Loucy (cell line): ENCODE results near the gene ZNF474.

Source experiments
- H2AFZ ChIP-seq: fragments of 200-600 bp; sonication (generic); 2 replicates; pipeline ENCODE4 v1.6.0; 2016; ENCODE audit warnings: antibody characterized with exemption, mild to moderate bottlenecking, low read length, moderate library complexity
- H3F3A ChIP-seq: fragments of 200-600 bp; 2 replicates; pipeline ENCODE4 v1.6.0; 2016; ENCODE audit warnings: antibody characterized with exemption, low read depth, mild to moderate bottlenecking
- H3K27me3 ChIP-seq: fragments of 200-600 bp; sonication (generic); 2 replicates; pipeline ENCODE4 v1.6.1; 2014; ENCODE audit warnings: low read length, mild to moderate bottlenecking; ENCODE audit not compliant: insufficient read depth, poor library complexity, severe bottlenecking
- H3K36me3 ChIP-seq: fragments of 200-600 bp; sonication (generic); 2 replicates; pipeline ENCODE4 v1.6.1; 2016; ENCODE audit warnings: low read length; ENCODE audit not compliant: insufficient read depth
- H3K4me1 ChIP-seq: fragments of 200-600 bp; sonication (generic); 2 replicates; pipeline ENCODE4 v1.5.1; 2014; ENCODE audit warnings: low read length, mild to moderate bottlenecking; ENCODE audit not compliant: insufficient read depth, poor library complexity, severe bottlenecking
- H3K4me2 ChIP-seq: fragments of 200-600 bp; sonication (generic); 2 replicates; pipeline ENCODE4 v1.6.0; 2014; ENCODE audit warnings: antibody characterized with exemption, low read length, low read depth, mild to moderate bottlenecking; ENCODE audit not compliant: poor library complexity, severe bottlenecking
- H3K4me3 ChIP-seq: fragments of 200-600 bp; sonication (generic); 2 replicates; pipeline ENCODE4 v1.5.1; 2014; ENCODE audit warnings: low read length, mild to moderate bottlenecking, mixed read lengths; ENCODE audit not compliant: poor library complexity, severe bottlenecking
- H3K79me2 ChIP-seq: fragments of 200-600 bp; sonication (generic); 2 replicates; pipeline ENCODE4 v1.6.1; 2014; ENCODE audit warnings: low read length; ENCODE audit not compliant: insufficient read depth
- H3K9ac ChIP-seq: fragments of 200-600 bp; sonication (generic); 2 replicates; pipeline ENCODE4 v1.6.0; 2014; ENCODE audit warnings: mild to moderate bottlenecking, low read depth, low read length, moderate library complexity; ENCODE audit not compliant: poor library complexity, severe bottlenecking
- H3K9me2 ChIP-seq: fragments of 200-600 bp; sonication (generic); replicated peaks from 2 replicates; pipeline ENCODE4 v1.6.1; 2016; ENCODE audit warnings: low read depth, low read length, mixed read lengths
- H3K9me3 ChIP-seq: fragments of 200-600 bp; sonication (generic); 2 replicates; pipeline ENCODE4 v1.6.1; 2014; ENCODE audit warnings: mild to moderate bottlenecking, antibody characterized with exemption, low read length, low read depth; ENCODE audit not compliant: insufficient read depth
- H4K20me1 ChIP-seq: fragments of 200-600 bp; sonication (generic); 2 replicates; pipeline ENCODE4 v1.6.0; 2014; ENCODE audit warnings: antibody characterized with exemption, low read length, mild to moderate bottlenecking; ENCODE audit not compliant: insufficient read depth, poor library complexity, severe bottlenecking
- CTCF ChIP-seq: fragments of 200-600 bp; sonication (generic); conservative IDR thresholded peaks from 2 replicates; pipeline ENCODE4 v1.5.1; 2014; ENCODE audit warnings: mild to moderate bottlenecking, antibody characterized with exemption, low read length
- EZH2phosphoT487 ChIP-seq: fragments of 200-600 bp; IDR thresholded peaks from 2 replicates; pipeline ENCODE4 v1.6.1; 2018; ENCODE audit warnings: antibody characterized with exemption, mild to moderate bottlenecking, moderate library complexity, borderline replicate concordance

Gene ZNF474

DNA sequence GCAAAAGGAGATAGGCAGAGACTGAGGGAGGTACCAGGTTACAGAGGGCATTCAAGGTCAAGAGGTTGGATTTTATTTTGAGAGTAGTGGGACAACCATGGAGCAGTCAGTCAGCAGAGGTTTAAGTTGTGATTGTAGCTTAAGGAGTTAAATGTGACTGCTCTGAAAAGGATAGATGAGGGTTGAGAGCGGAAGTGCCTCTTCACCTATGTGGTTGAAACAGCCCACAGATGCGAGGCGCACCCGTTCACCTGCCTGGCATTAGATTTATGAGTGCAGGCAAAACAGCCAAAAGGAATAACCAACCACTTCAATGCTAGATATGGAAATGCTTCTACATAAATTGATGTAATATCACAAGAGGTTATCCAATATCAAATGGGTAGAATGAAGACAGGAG, 8.4 kb downstream of the ZNF474 start:
- no peaks in the 10 kb centered on the region for H3K27me3 ChIP-seq
- no peaks in the 10 kb centered on the region for H3K4me1 ChIP-seq
- no peaks in the 10 kb centered on the region for H3K9me3 ChIP-seq
- H3F3A ChIP-seq, result no peaks in the 10 kb centered on the region
- no peak overlapping the region for H3K4me3 ChIP-seq
- no peaks in the 10 kb centered on the region for H3K36me3 ChIP-seq
- H2AFZ ChIP-seq, result no peak overlapping the region
- H4K20me1 ChIP-seq, result no peaks in the 10 kb centered on the region
- no peak for TF ChIP-seq CTCF
- no peak for TF ChIP-seq EZH2phosphoT487
- H3K4me2 ChIP-seq, result no peak overlapping the region
- H3K79me2 ChIP-seq, result no peaks in the 10 kb centered on the region
- H3K9ac ChIP-seq, result no peak overlapping the region
- H3K9me2 ChIP-seq, result no peaks in the 10 kb centered on the region

DNA sequence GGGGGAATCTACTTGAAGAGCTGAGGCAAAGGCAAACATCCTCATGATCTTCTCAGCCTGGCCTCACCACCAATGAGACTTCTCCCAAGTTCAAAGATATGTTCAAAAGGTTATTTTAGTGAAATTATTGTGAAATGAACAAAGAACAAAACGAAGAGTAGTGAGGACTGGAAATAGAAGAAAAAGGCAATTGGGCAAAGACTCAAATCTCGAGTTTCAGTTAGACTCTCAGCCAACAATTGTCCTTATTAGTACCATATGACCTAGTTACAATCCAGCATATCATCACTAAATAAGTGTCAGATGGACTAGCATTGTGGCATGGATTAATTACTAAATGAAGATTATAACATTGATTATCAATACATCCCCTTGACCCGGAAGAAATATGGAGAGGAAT, 9.0 kb downstream of the ZNF474 start:
- TF ChIP-seq EZH2phosphoT487, result no peak
- TF ChIP-seq CTCF, result no peak
- Histone ChIP-seq H3K4me3 (no peak overlapping the region), H3F3A (no peaks in the 10 kb centered on the region), H3K4me1 (no peaks in the 10 kb centered on the region), H3K9ac (no peak overlapping the region), H3K27me3 (no peaks in the 10 kb centered on the region), H3K79me2 (no peaks in the 10 kb centered on the region), H3K9me3 (no peaks in the 10 kb centered on the region), H2AFZ (no peak overlapping the region), H3K9me2 (no peaks in the 10 kb centered on the region), H3K36me3 (no peaks in the 10 kb centered on the region), H4K20me1 (no peaks in the 10 kb centered on the region), H3K4me2 (no peak overlapping the region)

GRCh38 chr5:122140900-122141299, 11.6 kb downstream of the ZNF474 start:
- Histone ChIP-seq H3K36me3 (no peaks in the 10 kb centered on the region), H3K9ac (no peak overlapping the region), H3K9me3 (no peaks in the 10 kb centered on the region), H3K79me2 (no peaks in the 10 kb centered on the region), H4K20me1 (no peaks in the 10 kb centered on the region), H3K4me2 (no peak overlapping the region), H3K4me3 (no peak overlapping the region), H3K4me1 (no peaks in the 10 kb centered on the region), H3K27me3 (no peaks in the 10 kb centered on the region), H3K9me2 (no peaks in the 10 kb centered on the region), H3F3A (no peaks in the 10 kb centered on the region), H2AFZ (no peak overlapping the region)
- no peak for TF ChIP-seq EZH2phosphoT487
- no peak for TF ChIP-seq CTCF
